Daoy (cell line): ENCODE results near the gene VPS35L. TPM values are rescaled to one million over a fixed set of nuclear protein-coding genes. Genes with fewer than 3 reads are reported as not detected.
"Not testable (repeated sequence)": the region's sequence is repeated elsewhere in the genome, so short reads cannot be mapped to it uniquely, and the experiment has no call there.

Source experiments
- DNase-seq: peaks from one replicate; pipeline ENCODE4 v3.0.0-alpha.2; 2015; ENCODE audit warnings: low read depth
- total RNA-seq: library from RNA; depleted of rRNA; stranded (reverse); fragments of >200 nt; shearing (Covaris generic); gene quantifications from 2 replicates; pipeline ENCODE4 v1.2.3, GENCODE V29; 2014

Gene VPS35L
- total RNA-seq, 1 experiment from 2014 or later: 11.8 TPM

- DNase-seq: no peak
Measured at GRCh38 chr16:19649980-19650379, 94.5 kb downstream of the VPS35L start.

GRCh38 chr16:19654147-19654546 is 98.6 kb downstream of the VPS35L start:
- DNase-seq: no peak

- no peak for DNase-seq
Measured at GRCh38 chr16:19655242-19655777, 99.8 kb downstream of the VPS35L start.

- no peak for DNase-seq
Measured at GRCh38 chr16:19657831-19658230, 102.3 kb downstream of the VPS35L start.

GRCh38 chr16:19659554-19659953 is 104.1 kb downstream of the VPS35L start:
- no peak for DNase-seq

GRCh38 chr16:19660432-19660831 is 104.9 kb downstream of the VPS35L start:
- no peak for DNase-seq

GRCh38 chr16:19662351-19662750 is 106.8 kb downstream of the VPS35L start:
- DNase-seq: no peak

GRCh38 chr16:19664166-19664565 is 108.7 kb downstream of the VPS35L start:
- no peak for DNase-seq

- not testable (repeated sequence) for DNase-seq
Measured at GRCh38 chr16:19665313-19665712, 109.8 kb downstream of the VPS35L start.

- no peak for DNase-seq
Measured at GRCh38 chr16:19666477-19666876, 111.0 kb downstream of the VPS35L start.

GRCh38 chr16:19672378-19672777 is 116.9 kb downstream of the VPS35L start:
- no peak for DNase-seq

GRCh38 chr16:19674485-19674884 is 119.0 kb downstream of the VPS35L start:
- DNase-seq: no peak

GRCh38 chr16:19677402-19677801 is 121.9 kb downstream of the VPS35L start:
- no peak for DNase-seq

GRCh38 chr16:19678804-19679203 is 123.3 kb downstream of the VPS35L start:
- DNase-seq: no peak

GRCh38 chr16:19679281-19679680 is 123.8 kb downstream of the VPS35L start:
- not testable (repeated sequence) for DNase-seq

- DNase-seq: no peak
Measured at GRCh38 chr16:19680881-19681340, 125.4 kb downstream of the VPS35L start.

GRCh38 chr16:19681637-19682036 is 126.1 kb downstream of the VPS35L start:
- DNase-seq: no peak

GRCh38 chr16:19683453-19684236 is 128.1 kb downstream of the VPS35L start:
- no peak for DNase-seq

GRCh38 chr16:19685176-19685575 is 129.7 kb downstream of the VPS35L start:
- DNase-seq: no peak

GRCh38 chr16:19687279-19687678 is 131.8 kb downstream of the VPS35L start:
- DNase-seq: no peak

GRCh38 chr16:19688396-19689024 is 133.0 kb downstream of the VPS35L start:
- no peak for DNase-seq

GRCh38 chr16:19689342-19689741 is 133.8 kb downstream of the VPS35L start:
- DNase-seq: no peak

GRCh38 chr16:19690196-19690595 is 134.7 kb downstream of the VPS35L start:
- no peak for DNase-seq
